Prostate gland (tissue), 2 donors: ENCODE results near the gene B4GALNT2. TPM values are rescaled to one million over a fixed set of nuclear protein-coding genes. Genes with fewer than 3 reads are reported as not detected.

Source experiments
- DNase-seq: peaks from one replicate; pipeline ENCODE4 v3.0.0-alpha.2; 2019; ENCODE audit warnings: low spot score
- H3K27ac ChIP-seq, 2 donors: fragments of 200-600 bp; sonication (generic); 2 replicates each; pipeline ENCODE4 v1.5.1; 2017 to 2019
- H3K27me3 ChIP-seq: fragments of 200-600 bp; sonication (generic); replicated peaks from 2 replicates; pipeline ENCODE4 v1.5.1; 2019; ENCODE audit not compliant: insufficient read depth
- H3K36me3 ChIP-seq, 2 donors: fragments of 200-600 bp; sonication (generic); 1 replicate in 1 of 2; 2 replicates in 1 of 2; pipeline versions ENCODE4 v1.5.1 to v1.8.1; 2017 to 2019
- H3K4me1 ChIP-seq: fragments of 200-600 bp; sonication (generic); replicated peaks from 2 replicates; pipeline ENCODE4 v1.5.1; 2019
- H3K4me3 ChIP-seq, 2 donors: fragments of 200-600 bp; sonication (generic); 2 replicates each; pipeline ENCODE4 v1.5.1; 2017 to 2019
- H3K9me3 ChIP-seq: fragments of 200-600 bp; sonication (generic); 2 replicates; pipeline ENCODE4 v1.5.1; 2017
- POLR2A ChIP-seq: fragments of 450-650 bp; IDR thresholded peaks from one replicate; pipeline ENCODE4 v1.6.1; 2016; ENCODE audit warnings: antibody characterized with exemption, mild to moderate bottlenecking
- POLR2AphosphoS5 ChIP-seq: sonication (generic); formaldehyde crosslinking; IDR thresholded peaks from one replicate; pipeline ENCODE4 v1.6.1; 2017; ENCODE audit warnings: antibody characterized with exemption
- WGBS: methylation state at CpG from one replicate; pipeline ENCODE4 v1.1.5; 2018; 5-methylcytosine and 5-hydroxymethylcytosine counted together
- intact Hi-C: fragments of 100-400 bp; cut with DNase I; formaldehyde crosslinking; loops from one replicate; pipeline ENCODE4 v1.14.2; 2022
- total RNA-seq, 2 donors: library from RNA; depleted of rRNA; stranded (reverse); fragments of >200 nt; gene quantifications; one replicate each; pipeline ENCODE4 v1.1.0, GENCODE V29; 2016
- TF ChIP-seq, protein P1 (sequence below), 4 experiments: fragments of 200-600 bp in 2 of 4; fragments of 450-650 bp in 2 of 4; sonication (generic) in 2 of 4; IDR thresholded peaks; 1 replicate in 3 of 4; 2 replicates in 1 of 4; pipeline ENCODE4 v1.5.1; 2016 to 2019; ENCODE audit warnings: antibody characterized with exemption in 4 of 4, mild to moderate bottlenecking in 2 of 4, moderate library complexity in 2 of 4

B4GALNT2 gene
- total RNA-seq, 2 donors from 2014 or later = not detected

DNA sequence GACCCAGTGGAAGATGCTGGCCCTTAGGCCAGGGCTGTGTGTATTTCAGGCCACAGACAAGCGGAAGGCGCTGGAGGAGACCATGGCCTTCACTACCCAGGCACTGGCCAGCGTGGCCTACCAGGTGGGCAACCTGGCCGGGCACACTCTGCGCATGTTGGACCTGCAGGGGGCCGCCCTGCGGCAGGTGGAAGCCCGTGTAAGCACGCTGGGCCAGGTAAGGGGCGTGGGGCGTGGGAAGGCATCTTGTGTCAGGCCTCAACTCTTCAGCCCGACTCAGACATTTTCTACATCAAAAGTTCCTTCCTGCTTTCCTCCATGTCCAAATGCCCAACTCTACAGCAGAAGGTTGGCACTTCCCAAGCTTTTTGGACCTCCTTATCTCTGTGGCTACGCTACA is 83.9 kb downstream of the B4GALNT2 start:
- Histone ChIP-seq H3K4me3 (no peak overlapping the region), H3K4me1 (no peaks in the 10 kb centered on the region), H3K36me3 (no peaks in the 10 kb centered on the region), H3K27me3 (peaks cover 2% of the 10 kb centered on the region), H3K27ac (no peak overlapping the region), H3K9me3 (no peaks in the 10 kb centered on the region)
- no peak for DNase-seq
- intact Hi-C loops = no loop called here
- 77% methylated on average over 13 of the region's 13 CpGs for WGBS
- TF ChIP-seq POLR2A = no peak
- TF ChIP-seq, protein P1, sequence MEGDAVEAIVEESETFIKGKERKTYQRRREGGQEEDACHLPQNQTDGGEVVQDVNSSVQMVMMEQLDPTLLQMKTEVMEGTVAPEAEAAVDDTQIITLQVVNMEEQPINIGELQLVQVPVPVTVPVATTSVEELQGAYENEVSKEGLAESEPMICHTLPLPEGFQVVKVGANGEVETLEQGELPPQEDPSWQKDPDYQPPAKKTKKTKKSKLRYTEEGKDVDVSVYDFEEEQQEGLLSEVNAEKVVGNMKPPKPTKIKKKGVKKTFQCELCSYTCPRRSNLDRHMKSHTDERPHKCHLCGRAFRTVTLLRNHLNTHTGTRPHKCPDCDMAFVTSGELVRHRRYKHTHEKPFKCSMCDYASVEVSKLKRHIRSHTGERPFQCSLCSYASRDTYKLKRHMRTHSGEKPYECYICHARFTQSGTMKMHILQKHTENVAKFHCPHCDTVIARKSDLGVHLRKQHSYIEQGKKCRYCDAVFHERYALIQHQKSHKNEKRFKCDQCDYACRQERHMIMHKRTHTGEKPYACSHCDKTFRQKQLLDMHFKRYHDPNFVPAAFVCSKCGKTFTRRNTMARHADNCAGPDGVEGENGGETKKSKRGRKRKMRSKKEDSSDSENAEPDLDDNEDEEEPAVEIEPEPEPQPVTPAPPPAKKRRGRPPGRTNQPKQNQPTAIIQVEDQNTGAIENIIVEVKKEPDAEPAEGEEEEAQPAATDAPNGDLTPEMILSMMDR (IDR thresholded peaks at IDR 0.05) = no peak
- TF ChIP-seq POLR2AphosphoS5 = no peak

DNA sequence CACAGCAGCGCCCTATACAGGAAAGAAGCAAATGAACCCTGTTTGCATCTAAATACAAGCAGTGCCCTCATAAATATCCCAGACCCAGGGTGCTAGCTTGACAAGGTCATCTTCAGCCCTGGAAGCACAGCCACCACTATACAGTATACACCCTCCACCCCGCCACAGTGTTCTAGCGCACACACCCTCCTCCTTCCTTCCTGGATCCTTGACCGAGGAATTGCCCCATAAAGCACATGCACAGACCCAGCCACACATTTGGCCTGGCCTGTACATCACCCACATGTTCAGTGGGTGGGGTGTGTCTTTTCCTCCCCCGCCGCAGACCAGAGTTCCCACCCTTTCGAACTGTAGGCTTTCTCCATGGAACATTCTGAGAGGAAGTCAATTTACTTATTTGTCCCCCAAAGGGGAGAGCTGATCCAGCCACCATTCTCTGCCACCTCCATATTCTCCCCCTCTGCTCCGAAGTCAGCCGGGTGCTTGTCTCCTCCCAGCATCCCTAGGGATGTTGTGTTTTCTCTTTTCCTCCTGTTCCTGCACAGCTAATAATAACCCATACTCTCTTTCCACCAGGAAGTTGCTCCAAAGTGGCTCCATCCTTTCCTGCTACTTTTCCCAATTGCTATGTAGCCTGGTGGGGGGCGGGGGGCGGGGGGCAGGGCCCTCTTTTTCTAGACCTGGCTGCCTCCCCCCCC is 84.5 kb downstream of the B4GALNT2 start:
- intact Hi-C loops = no loop called here
- no peaks in the 10 kb centered on the region for H3K9me3 ChIP-seq
- peak; percentile 20 for TF ChIP-seq POLR2AphosphoS5
- TF ChIP-seq, protein P1 (IDR thresholded peaks at IDR 0.05) = no peak
- no peak for DNase-seq
- H3K27me3 ChIP-seq = peaks cover 2% of the 10 kb centered on the region
- H3K4me1 ChIP-seq = no peaks in the 10 kb centered on the region
- H3K36me3 ChIP-seq = no peaks in the 10 kb centered on the region
- 59% methylated on average over 11 of the region's 11 CpGs for WGBS
- H3K4me3 ChIP-seq = no peak overlapping the region
- H3K27ac ChIP-seq = no peak overlapping the region

- peaks cover 2% of the 10 kb centered on the region for H3K27me3 ChIP-seq
- H3K4me1 ChIP-seq = no peaks in the 10 kb centered on the region
Measured at GRCh38 chr17:49217651-49218413, 85.3 kb downstream of the B4GALNT2 start.

GRCh38 chr17:49218941-49219913 is 86.7 kb downstream of the B4GALNT2 start:
- H3K9me3 ChIP-seq = no peaks in the 10 kb centered on the region
- no peak overlapping the region for H3K27ac ChIP-seq
- intact Hi-C loops = no loop called here
- TF ChIP-seq POLR2A (no peak), POLR2AphosphoS5 (no peak)
- TF ChIP-seq, protein P1 (IDR thresholded peaks at IDR 0.05) = no peak
- H3K36me3 ChIP-seq = no peaks in the 10 kb centered on the region
- H3K27me3 ChIP-seq = peaks cover 2% of the 10 kb centered on the region
- 47% methylated on average over 37 of the region's 37 CpGs for WGBS
- H3K4me1 ChIP-seq = no peaks in the 10 kb centered on the region
- no peak overlapping the region for H3K4me3 ChIP-seq
- DNase-seq = no peak

More at GRCh38 chr17:49217651-49218413, 85.3 kb downstream of the B4GALNT2 start:
- Histone ChIP-seq H3K4me3 (no peak overlapping the region), H3K36me3 (no peaks in the 10 kb centered on the region), H3K9me3 (no peaks in the 10 kb centered on the region), H3K27ac (no peak overlapping the region)
- TF ChIP-seq, protein P1 (IDR thresholded peaks at IDR 0.05) = no peak
- TF ChIP-seq POLR2A (no peak), POLR2AphosphoS5 (no peak)
- intact Hi-C loops = no loop called here
- 70% methylated on average over 16 of the region's 17 CpGs for WGBS
- DNase-seq = peak; percentile 14
